HG02981 (cell line): Measurements from ENCODE around the gene ADCK2.
"Not testable (repeated sequence)": the region's sequence is repeated elsewhere in the genome, so short reads cannot be mapped to it uniquely, and the experiment has no call there.

Experiments
- ATAC-seq: cut with Tn5 transposase; IDR thresholded peaks from one replicate; pipeline ENCODE4 v1.9.1; 2021; ENCODE audit warnings: mild to moderate bottlenecking, moderate library complexity; ENCODE audit not compliant: unreplicated experiment

Gene ADCK2

GRCh38 chr7:140645166-140645900, 27.4 kb upstream of the ADCK2 start:
- ATAC-seq = no peak

- ATAC-seq = peak; percentile 80
Observed at GRCh38 chr7:140646931-140647647, 25.7 kb upstream of the ADCK2 start.

- no peak for ATAC-seq
Observed at GRCh38 chr7:140649556-140650205, 23.1 kb upstream of the ADCK2 start.

GRCh38 chr7:140650367-140650766, 22.4 kb upstream of the ADCK2 start:
- no peak for ATAC-seq

- no peak for ATAC-seq
Observed at GRCh38 chr7:140653319-140654108, 19.2 kb upstream of the ADCK2 start.

GRCh38 chr7:140654109-140654387, 18.7 kb upstream of the ADCK2 start:
- ATAC-seq = no peak

- no peak for ATAC-seq
Observed at GRCh38 chr7:140654661-140655060, 18.1 kb upstream of the ADCK2 start.

- ATAC-seq = no peak
Observed at GRCh38 chr7:140655511-140656408, 17.0 kb upstream of the ADCK2 start.

- ATAC-seq = peak; percentile 87
Observed at GRCh38 chr7:140656548-140657515, 15.9 kb upstream of the ADCK2 start.

- ATAC-seq = no peak
Observed at GRCh38 chr7:140657891-140658290, 14.9 kb upstream of the ADCK2 start.

- ATAC-seq = no peak
Observed at GRCh38 chr7:140659856-140660255, 12.9 kb upstream of the ADCK2 start.

GRCh38 chr7:140661124-140661523, 11.6 kb upstream of the ADCK2 start:
- ATAC-seq = no peak

GRCh38 chr7:140662938-140663337, 9.8 kb upstream of the ADCK2 start:
- ATAC-seq = not testable (repeated sequence)

- no peak for ATAC-seq
Observed at GRCh38 chr7:140667476-140667875, 5.3 kb upstream of the ADCK2 start.

- ATAC-seq = no peak
Observed at GRCh38 chr7:140668641-140669040, 4.1 kb upstream of the ADCK2 start.

- ATAC-seq = no peak
Observed at GRCh38 chr7:140669352-140669751, 3.4 kb upstream of the ADCK2 start.

- not testable (repeated sequence) for ATAC-seq
Observed at GRCh38 chr7:140669862-140670261, 2.9 kb upstream of the ADCK2 start.

GRCh38 chr7:140670343-140670935, 2.3 kb upstream of the ADCK2 start:
- ATAC-seq = no peak

GRCh38 chr7:140671966-140672365, 779 bp upstream of the ADCK2 start:
- no peak for ATAC-seq
